GM12864 (cell line): Measurements from ENCODE around the gene NAA80.
A peak's percentile ranks its signal among the peaks of the same experiment; 100 is the strongest.

Experiments used
- DNase-seq: peaks from one replicate; pipeline ENCODE4 v3.0.0-alpha.2; 2011; ENCODE audit warnings: low read depth
- H3K4me3 ChIP-seq: 2 replicates; pipeline ENCODE4 v1.5.1; 2011; ENCODE audit warnings: mild to moderate bottlenecking, low read depth, low read length, control low read depth
- CTCF ChIP-seq: IDR thresholded peaks from 2 replicates; pipeline ENCODE4 v1.5.1; 2011; ENCODE audit warnings: low read depth, mild to moderate bottlenecking, moderate library complexity, low read length, control low read depth, inconsistent platforms; ENCODE audit errors: missing control alignments

Gene NAA80

GRCh38 chr3:50304601-50305000 is 5.4 kb upstream of the NAA80 start:
- H3K4me3 ChIP-seq: no peak overlapping the region
- DNase-seq: no peak
- TF ChIP-seq CTCF: no peak

GRCh38 chr3:50303013-50303815 is 4.0 kb upstream of the NAA80 start, which contains the start of gene HYAL1:
TSS of gene HYAL1 (minus strand) at chr3:50303574. CDS start at chr3:50302956, 618 bp downstream.
- no peak for DNase-seq
- TF ChIP-seq CTCF: no peak
- H3K4me3 ChIP-seq: no peak within 1 kb of the TSS

GRCh38 chr3:50302095-50303012 is 3.1 kb upstream of the NAA80 start:
- no peak overlapping the region for H3K4me3 ChIP-seq
- no peak for DNase-seq
- no peak for TF ChIP-seq CTCF

GRCh38 chr3:50300681-50301254 is 1.6 kb upstream of the NAA80 start:
- no peak for DNase-seq
- TF ChIP-seq CTCF: no peak
- H3K4me3 ChIP-seq: peak overlapping the region; percentile 62

- no peak for TF ChIP-seq CTCF
- H3K4me3 ChIP-seq: peak overlapping the region; percentile 62
- DNase-seq: no peak
These were observed 900 bp upstream of the NAA80 start for GRCh38 chr3:50299929-50300680.

GRCh38 chr3:50299638-50299928 is 378 bp upstream of the NAA80 start:
- no peak for TF ChIP-seq CTCF
- no peak for DNase-seq
- peak overlapping the region; percentile 62 for H3K4me3 ChIP-seq
